WERI-Rb-1 (cell line): Measurements from ENCODE around the gene LIMCH1.
"Not testable (repeated sequence)": the region's sequence is repeated elsewhere in the genome, so short reads cannot be mapped to it uniquely, and the experiment has no call there.

Source experiments
- DNase-seq: peaks from one replicate; pipeline ENCODE4 v3.0.0-alpha.2; 2020
- H3K27ac ChIP-seq: fragments of 250-450 bp; sonication (Bioruptor Pico); 2 replicates; pipeline ENCODE4 v1.5.1; 2020; ENCODE audit warnings: mild to moderate bottlenecking, moderate library complexity
- H3K27me3 ChIP-seq: fragments of 250-450 bp; sonication (Bioruptor Pico); 2 replicates; pipeline ENCODE4 v1.5.1; 2021; ENCODE audit warnings: mild to moderate bottlenecking, low read depth, moderate library complexity; ENCODE audit not compliant: insufficient read depth, severe bottlenecking
- H3K36me3 ChIP-seq: fragments of 250-450 bp; sonication (Bioruptor Pico); 2 replicates; pipeline ENCODE4 v1.5.1; 2020; ENCODE audit warnings: mild to moderate bottlenecking, moderate library complexity
- H3K4me3 ChIP-seq: 2 replicates; pipeline ENCODE4 v1.5.1; 2011; ENCODE audit warnings: low read depth, mild to moderate bottlenecking, control low read depth, low read length
- H3K9me3 ChIP-seq: fragments of 250-450 bp; sonication (Bioruptor Pico); 2 replicates; pipeline ENCODE4 v1.5.1; 2021; ENCODE audit warnings: mild to moderate bottlenecking, moderate library complexity; ENCODE audit not compliant: severe bottlenecking
- TF ChIP-seq, protein P1 (sequence below): IDR thresholded peaks from 2 replicates; pipeline ENCODE4 v1.5.1; 2011; ENCODE audit warnings: low read depth, mild to moderate bottlenecking, control low read depth, inconsistent platforms, low read length

Gene LIMCH1

DNA sequence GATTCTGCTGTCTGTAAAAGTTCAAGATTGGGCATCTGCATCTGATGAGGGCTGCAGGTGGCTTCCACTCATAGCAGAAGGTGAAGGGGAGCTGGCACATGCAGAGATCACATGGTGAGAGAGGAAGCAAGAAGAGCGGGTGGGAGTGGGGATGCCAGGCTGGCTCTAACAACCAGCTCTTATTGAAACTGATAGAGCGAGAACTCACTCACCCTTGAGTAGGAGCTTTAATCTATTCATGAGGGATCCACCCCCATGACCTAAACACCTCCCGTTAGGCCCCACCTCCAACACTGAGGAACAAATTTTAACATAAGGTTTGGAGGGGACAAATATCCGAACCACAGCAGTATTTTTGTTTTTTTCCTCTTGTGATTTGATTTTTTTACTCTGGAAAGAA is 164.8 kb downstream of the LIMCH1 start:
- no peaks in the 10 kb centered on the region for H3K27me3 ChIP-seq
- H3K4me3 ChIP-seq, result no peak overlapping the region
- no peak overlapping the region for H3K27ac ChIP-seq
- no peaks in the 10 kb centered on the region for H3K9me3 ChIP-seq
- TF ChIP-seq, protein P1, sequence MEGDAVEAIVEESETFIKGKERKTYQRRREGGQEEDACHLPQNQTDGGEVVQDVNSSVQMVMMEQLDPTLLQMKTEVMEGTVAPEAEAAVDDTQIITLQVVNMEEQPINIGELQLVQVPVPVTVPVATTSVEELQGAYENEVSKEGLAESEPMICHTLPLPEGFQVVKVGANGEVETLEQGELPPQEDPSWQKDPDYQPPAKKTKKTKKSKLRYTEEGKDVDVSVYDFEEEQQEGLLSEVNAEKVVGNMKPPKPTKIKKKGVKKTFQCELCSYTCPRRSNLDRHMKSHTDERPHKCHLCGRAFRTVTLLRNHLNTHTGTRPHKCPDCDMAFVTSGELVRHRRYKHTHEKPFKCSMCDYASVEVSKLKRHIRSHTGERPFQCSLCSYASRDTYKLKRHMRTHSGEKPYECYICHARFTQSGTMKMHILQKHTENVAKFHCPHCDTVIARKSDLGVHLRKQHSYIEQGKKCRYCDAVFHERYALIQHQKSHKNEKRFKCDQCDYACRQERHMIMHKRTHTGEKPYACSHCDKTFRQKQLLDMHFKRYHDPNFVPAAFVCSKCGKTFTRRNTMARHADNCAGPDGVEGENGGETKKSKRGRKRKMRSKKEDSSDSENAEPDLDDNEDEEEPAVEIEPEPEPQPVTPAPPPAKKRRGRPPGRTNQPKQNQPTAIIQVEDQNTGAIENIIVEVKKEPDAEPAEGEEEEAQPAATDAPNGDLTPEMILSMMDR, result no peak
- DNase-seq, result no peak
- no peaks in the 10 kb centered on the region; the same call in 1 of the 2 replicates for H3K36me3 ChIP-seq

DNA sequence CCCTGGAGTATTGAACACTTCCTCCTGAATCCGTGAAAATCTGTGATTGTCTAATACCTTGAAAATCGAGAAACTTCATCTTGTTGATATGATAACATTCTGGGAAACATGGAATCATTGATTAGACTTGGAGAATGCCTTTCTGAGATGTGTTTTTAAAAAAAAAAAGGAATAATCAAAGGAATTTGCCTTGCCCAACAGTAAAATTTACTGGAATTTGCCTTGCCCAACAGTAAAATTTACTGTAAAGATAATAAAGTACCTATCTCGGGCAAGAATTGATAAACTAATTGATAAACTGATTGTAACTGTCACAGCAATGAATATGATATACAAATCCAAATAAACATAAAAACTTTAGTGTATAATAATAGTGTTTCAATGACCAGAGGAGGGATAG is 165.8 kb downstream of the LIMCH1 start:
- H3K36me3 ChIP-seq, result no peaks in the 10 kb centered on the region
- no peak overlapping the region for H3K4me3 ChIP-seq
- no peaks in the 10 kb centered on the region for H3K9me3 ChIP-seq
- no peaks in the 10 kb centered on the region for H3K27me3 ChIP-seq
- H3K27ac ChIP-seq, result no peak overlapping the region
- no peak for DNase-seq
- TF ChIP-seq, protein P1, result no peak

DNA sequence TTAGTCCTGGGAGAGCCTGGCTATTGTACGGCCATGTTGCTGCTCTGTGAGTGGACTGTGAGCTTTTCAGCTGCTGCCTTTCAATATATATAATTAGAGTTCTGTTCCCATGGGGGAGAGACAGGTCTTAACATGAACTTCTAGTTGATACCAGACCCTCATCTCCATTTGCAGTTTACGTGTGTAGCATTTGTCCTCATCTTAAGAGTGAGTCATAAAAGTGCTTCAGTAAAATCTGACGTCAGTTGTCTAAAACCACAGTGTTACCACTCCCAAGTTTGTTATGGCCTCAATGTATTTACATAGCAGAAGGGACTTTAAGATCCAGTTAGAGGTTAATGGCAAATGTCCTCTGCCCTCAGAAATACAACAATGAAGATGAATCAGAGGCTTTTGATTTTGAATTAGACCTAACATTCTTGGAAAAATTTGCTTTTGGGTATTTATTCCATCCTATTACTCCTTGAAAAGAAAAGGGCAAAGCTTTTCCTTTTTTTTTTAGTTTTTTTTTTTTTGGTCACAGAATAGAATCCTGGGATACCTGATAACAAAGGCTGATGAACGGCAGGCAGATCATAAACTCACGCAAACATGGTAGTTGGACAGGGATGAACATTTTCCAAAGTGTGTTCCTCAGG is 172.0 kb downstream of the LIMCH1 start:
- TF ChIP-seq, protein P1, result no peak
- Histone ChIP-seq H3K36me3 (no peaks in the 10 kb centered on the region), H3K9me3 (no peaks in the 10 kb centered on the region), H3K27ac (no peak overlapping the region), H3K27me3 (no peaks in the 10 kb centered on the region), H3K4me3 (no peak overlapping the region)
- no peak for DNase-seq

DNA sequence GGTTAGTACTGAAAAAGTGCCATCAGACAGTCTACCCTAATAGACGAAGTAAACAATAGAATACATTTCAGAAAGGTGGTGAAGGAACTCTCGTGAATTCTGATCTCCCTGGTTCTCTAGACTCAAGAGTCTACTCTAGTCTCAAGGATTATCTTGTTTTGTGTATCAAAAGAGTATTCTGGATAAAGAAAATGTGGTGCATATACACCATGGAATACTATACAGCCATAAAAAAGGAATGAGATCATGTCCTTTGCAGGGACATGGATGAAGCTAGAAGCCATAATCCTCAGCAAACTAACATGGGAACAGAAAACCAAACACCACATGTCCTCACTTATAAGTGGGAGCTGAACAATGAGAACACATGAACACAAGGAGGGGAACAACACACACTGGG is 173.7 kb downstream of the LIMCH1 start:
- not testable (repeated sequence) for H3K36me3 ChIP-seq, H3K27me3 ChIP-seq, DNase-seq, H3K9me3 ChIP-seq, H3K4me3 ChIP-seq, H3K27ac ChIP-seq

DNA sequence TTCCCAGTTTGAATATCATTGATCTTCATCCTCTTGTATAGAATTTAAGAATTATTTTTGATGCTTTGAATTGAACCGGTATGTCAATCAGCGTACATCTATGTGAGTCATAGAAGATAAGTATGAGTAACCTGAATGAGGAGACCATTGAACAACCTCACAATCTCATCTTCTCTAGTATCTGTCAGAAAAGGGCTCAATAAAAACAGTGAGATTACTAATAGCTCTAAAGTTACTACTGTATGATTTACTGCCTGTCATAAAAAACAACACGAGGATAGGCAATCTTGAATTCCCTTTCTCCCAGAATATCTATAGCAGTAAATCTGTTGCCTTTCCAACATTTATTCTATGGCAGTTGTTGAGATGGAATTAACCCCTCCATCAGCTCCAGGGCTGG is 174.5 kb downstream of the LIMCH1 start:
- H3K4me3 ChIP-seq, result no peak overlapping the region
- TF ChIP-seq, protein P1, result no peak
- DNase-seq, result no peak
- H3K9me3 ChIP-seq, result no peaks in the 10 kb centered on the region
- H3K27me3 ChIP-seq, result no peaks in the 10 kb centered on the region
- H3K36me3 ChIP-seq, result no peaks in the 10 kb centered on the region
- H3K27ac ChIP-seq, result no peak overlapping the region

DNA sequence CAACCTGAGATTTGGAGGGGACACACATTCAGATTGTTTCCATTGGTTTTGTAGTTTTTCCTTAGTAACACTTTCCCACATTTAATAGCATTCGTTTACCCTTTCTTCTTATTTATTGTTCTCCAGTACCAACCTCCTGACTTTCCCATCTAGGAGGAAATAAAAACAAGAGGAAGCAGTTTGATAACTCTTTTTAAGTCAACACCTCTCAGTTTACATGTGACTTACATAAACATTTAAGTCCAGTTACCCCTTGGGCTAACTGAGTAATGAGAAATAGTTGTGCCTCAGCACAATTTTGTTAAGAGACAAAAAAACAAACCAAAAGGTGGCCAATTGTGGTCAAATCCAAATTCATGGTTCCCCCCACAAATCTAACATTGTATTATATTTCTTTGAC is 175.8 kb downstream of the LIMCH1 start:
- H3K36me3 ChIP-seq, result no peaks in the 10 kb centered on the region
- DNase-seq, result no peak
- TF ChIP-seq, protein P1, result no peak
- H3K27ac ChIP-seq, result no peak overlapping the region
- H3K27me3 ChIP-seq, result no peaks in the 10 kb centered on the region
- H3K9me3 ChIP-seq, result no peaks in the 10 kb centered on the region
- no peak overlapping the region for H3K4me3 ChIP-seq
